ACHN (cell line): ENCODE data around the gene ZNF503.
A peak's percentile ranks its signal among the peaks of the same experiment; 100 is the strongest.
"Not testable (repeated sequence)": the region's sequence is repeated elsewhere in the genome, so short reads cannot be mapped to it uniquely, and the experiment has no call there.

ENCODE experiments used
- DNase-seq: peaks from one replicate; pipeline ENCODE4 v3.0.0-alpha.2; 2015
- in situ Hi-C: cut with HindIII; loops from 2 replicates; pipeline ENCODE4 v1.10.0; 2017; ENCODE audit warnings: low sequenced_read_pairs, low pct_ligation_motif_present, low pct_unique_long_range_greater_than_20kb

ZNF503 gene

DNA sequence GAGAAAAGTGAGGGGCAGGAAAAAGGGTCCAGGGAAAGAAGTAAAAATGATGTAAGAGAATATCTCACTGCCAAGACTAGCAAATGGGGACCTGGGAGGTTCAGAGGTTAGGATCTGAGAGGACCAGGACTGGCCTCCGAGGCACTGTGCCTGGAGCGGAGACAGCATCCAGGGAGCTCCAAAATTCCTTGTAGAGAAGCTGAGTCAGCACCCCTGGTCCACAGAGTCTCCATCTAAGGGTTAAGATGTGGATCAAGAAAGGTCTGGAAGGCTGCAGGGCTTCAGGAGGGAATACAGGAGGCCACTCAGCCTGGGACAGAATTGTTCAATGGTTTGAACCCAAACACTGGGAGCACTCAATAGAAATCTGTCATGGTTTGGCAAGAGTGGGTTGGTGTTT, 30.6 kb downstream of the ZNF503 start:
- in situ Hi-C loops, result no loop called here
- no peak for DNase-seq

DNA sequence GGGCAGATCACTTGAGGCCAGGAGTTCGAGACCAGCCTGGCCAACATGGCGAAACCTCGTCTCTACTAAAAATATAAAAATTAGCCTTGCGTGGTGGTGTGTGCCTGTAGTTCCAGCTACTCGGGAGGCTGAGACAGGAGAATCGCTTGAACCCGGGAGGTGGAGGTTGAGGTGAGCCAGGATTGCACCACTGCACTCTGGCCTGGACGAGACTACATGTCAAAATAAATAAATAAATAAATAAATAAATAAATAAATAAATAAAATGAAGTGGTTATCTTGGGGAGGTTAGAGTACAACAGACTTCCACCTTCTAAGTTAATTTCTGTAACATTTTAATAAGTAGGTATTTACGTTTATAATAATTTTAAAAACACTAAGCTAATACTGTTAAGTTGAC, 31.7 kb downstream of the ZNF503 start:
- in situ Hi-C loops, DNase-seq: not testable (repeated sequence)

GRCh38 chr10:75367901-75368300, 33.7 kb downstream of the ZNF503 start:
- DNase-seq, result no peak

DNA sequence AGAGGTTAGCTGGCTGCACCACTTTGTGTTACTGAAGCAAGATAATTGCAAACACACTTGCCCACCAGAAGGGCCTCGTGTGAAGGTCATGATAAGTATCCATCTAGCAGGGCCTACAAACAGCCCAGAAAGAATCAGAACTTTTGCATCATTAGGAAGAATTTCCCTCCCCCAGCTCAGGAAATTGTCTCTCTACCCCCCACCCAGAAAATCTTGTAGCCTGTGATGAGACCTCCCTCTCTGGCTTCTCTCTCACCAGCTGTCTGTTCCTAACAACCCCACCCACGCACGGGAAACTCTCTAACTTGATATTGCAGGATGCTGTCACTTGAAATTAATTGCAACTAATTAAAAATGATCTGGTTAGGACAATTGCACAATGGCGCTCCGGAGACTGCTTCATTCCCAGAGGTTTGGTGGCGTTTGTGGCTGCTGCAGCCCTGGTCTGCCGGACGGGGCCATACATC, 34.5 kb downstream of the ZNF503 start:
- in situ Hi-C loops, result no loop called here
- no peak for DNase-seq

More at GRCh38 chr10:75367901-75368300, 33.7 kb downstream of the ZNF503 start:
- in situ Hi-C loops, result no loop called here

DNA sequence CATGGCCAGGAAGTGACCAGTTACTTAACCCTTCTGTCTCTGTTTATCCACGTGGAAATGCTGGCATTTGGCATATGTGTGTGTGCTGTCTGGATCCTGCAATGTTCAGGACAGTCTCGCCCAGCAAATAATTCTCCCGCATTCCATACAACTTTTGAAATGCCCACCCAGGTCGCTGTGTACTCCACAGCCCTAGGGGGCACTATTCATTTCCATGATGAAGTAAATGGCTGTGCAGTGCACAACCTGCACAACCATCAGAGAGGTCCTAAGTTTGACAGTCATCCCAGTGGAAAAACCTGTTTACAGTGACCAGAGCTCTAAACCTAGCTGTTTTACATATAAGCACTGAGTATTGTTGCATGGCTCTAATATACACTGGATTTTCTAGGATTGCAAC, 38.1 kb downstream of the ZNF503 start:
- in situ Hi-C loops, result no loop called here
- no peak for DNase-seq

DNA sequence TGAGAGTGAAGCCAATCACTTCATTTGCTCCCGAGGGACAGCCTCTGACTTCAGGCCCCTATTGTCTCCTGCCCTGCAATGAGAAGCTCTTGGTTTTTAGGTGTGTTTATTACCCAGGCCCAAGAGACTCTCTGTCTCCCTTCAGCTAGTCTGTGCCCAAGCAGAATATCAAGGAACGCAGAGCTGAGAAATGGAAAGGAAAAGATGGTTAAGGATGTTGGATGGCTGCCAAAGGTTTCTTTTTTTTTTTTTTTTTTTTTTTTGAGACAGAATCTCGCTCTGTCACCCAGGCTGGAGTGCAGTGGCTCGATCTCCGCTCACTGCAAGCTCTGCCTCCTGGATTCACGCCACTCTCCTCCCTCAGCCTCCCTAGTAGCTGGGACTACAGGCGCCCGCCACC, 41.7 kb downstream of the ZNF503 start:
- DNase-seq, in situ Hi-C loops: not testable (repeated sequence)

DNA sequence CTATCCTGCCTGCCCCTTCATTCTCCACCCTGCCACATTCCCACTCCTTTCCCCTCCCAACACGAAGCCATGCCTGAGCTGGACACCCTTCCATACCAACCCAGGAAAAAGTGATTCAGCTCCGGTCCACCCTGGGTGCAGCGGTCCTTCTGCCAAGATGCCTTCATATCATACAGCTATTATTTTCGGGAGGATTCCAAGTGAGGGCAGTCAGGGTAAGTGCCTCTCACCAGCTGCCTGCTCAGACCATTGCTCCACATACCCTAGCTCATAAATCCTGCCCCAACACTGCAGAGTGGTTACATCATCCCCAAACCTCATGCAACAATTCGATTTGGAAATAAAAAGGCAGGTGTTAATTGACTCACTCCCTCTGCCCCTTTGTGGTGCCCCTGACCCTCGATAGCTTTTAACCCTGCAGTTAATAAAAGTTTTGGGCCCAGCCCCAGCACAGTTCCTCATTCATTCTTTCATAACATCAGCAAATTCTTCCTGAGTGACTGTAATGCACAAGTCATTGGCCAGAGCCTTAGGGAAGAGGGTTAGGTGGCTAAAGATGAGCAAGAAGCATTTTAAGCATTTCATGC, 42.6 kb downstream of the ZNF503 start:
- DNase-seq, result peak; percentile 83
- in situ Hi-C loops, result no loop called here

GRCh38 chr10:75358132-75358531, 43.4 kb downstream of the ZNF503 start:
- in situ Hi-C loops, result no loop called here
- DNase-seq, result no peak

- no peak for DNase-seq
Measured at GRCh38 chr10:75357500-75357899, 44.1 kb downstream of the ZNF503 start.

DNA sequence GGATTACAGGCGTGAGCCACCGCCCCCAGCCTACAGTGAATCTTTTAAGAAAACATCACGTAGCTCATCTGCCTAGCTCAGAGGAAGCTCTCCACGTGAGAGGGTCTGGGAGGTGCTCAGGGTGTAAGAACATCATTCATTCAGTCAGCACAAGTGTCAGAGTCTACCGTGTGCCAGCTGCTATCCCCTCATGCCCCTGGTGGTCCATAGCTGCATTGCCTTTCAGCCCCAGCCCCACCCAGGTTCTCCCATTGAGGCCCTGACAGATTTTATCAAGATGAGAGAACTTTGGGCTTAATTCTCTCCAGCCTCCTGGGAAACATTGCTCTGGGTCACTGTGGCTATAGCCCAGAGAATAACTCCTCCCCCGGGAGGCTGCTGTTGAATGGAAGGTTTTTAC, 45.1 kb downstream of the ZNF503 start:
- DNase-seq, result no peak
- in situ Hi-C loops, result no loop called here

More at GRCh38 chr10:75357500-75357899, 44.1 kb downstream of the ZNF503 start:
- in situ Hi-C loops, result no loop called here

- in situ Hi-C loops, result no loop called here
Measured at GRCh38 chr10:75355706-75356105, 45.9 kb downstream of the ZNF503 start.

DNA sequence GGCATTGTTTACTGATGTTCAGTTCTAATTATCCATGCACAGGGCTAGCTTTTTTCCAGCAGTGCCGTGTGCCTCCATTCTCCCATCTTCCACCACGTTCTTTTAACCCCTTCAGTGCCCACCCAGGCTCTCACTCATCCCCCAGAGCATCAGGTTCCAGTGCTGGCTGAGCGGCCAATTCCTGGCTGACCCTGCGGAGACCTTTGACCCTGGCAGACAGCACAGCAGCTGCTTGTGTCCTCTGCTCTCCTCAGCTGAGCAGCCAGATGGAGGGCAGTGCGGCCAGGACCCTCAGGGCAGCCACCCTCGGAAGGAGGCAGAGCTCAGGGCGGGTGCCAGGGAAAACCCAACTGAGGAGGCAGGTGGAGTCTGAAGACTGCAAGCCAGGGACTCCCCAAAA, 48.4 kb downstream of the ZNF503 start:
- in situ Hi-C loops, result no loop called here
- no peak for DNase-seq

More at GRCh38 chr10:75355706-75356105, 45.9 kb downstream of the ZNF503 start:
- no peak for DNase-seq

GRCh38 chr10:75352650-75353049, 48.9 kb downstream of the ZNF503 start:
- in situ Hi-C loops, result no loop called here
- DNase-seq, result peak; percentile 49

DNA sequence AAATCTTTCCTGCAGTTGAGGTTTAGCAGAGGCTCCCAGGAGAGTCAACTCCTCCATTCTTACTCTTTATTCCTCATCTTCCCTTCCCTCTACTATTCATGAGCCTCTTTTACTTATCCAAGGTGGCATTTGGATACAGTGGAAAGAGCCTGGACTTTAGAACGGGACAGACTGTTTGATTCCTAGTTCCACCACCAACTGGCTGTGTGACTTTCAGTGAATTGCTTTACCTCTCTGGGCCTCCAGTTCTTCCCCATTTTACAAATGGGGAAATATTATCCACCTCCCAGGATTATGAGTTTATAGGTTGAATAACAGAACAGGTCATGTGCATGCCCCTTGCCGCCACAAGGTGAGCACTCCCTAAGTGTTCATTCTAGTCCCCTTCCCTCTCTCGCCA, 49.9 kb downstream of the ZNF503 start:
- in situ Hi-C loops, result no loop called here
- DNase-seq, result no peak

DNA sequence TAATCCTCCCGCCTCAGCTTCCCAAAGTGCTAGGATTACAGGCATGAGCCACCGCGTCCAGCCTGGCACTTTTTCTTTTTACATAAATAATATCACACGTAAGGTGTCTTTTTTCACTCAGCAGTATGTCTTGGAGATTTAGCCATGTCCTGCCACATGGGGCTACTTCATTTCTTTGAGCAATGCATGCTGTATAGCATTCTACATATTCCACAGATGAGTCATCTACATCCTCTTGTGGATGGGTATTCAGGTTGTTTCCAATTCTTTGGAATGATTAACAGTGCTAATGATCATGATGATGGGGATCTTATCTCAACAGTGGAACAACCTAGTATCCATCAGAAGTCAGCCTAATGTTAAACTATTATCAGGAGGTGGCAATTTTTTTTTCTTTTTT, 50.8 kb downstream of the ZNF503 start:
- DNase-seq, result peak; percentile 88
- in situ Hi-C loops, result no loop called here
